Activated CD8-positive, alpha-beta memory T cell treated with anti-CD3 and anti-CD28 coated beads, Interleukin-2, amount 50 U/mL, for 24 hours (primary cell): ENCODE results near the gene PHLPP2.
A peak's percentile ranks its signal among the peaks of the same experiment; 100 is the strongest.

Source experiments
- DNase-seq: peaks from one replicate; pipeline ENCODE4 v3.0.0-alpha.2; 2020; ENCODE audit errors: extremely low read depth

Gene PHLPP2, protein sequence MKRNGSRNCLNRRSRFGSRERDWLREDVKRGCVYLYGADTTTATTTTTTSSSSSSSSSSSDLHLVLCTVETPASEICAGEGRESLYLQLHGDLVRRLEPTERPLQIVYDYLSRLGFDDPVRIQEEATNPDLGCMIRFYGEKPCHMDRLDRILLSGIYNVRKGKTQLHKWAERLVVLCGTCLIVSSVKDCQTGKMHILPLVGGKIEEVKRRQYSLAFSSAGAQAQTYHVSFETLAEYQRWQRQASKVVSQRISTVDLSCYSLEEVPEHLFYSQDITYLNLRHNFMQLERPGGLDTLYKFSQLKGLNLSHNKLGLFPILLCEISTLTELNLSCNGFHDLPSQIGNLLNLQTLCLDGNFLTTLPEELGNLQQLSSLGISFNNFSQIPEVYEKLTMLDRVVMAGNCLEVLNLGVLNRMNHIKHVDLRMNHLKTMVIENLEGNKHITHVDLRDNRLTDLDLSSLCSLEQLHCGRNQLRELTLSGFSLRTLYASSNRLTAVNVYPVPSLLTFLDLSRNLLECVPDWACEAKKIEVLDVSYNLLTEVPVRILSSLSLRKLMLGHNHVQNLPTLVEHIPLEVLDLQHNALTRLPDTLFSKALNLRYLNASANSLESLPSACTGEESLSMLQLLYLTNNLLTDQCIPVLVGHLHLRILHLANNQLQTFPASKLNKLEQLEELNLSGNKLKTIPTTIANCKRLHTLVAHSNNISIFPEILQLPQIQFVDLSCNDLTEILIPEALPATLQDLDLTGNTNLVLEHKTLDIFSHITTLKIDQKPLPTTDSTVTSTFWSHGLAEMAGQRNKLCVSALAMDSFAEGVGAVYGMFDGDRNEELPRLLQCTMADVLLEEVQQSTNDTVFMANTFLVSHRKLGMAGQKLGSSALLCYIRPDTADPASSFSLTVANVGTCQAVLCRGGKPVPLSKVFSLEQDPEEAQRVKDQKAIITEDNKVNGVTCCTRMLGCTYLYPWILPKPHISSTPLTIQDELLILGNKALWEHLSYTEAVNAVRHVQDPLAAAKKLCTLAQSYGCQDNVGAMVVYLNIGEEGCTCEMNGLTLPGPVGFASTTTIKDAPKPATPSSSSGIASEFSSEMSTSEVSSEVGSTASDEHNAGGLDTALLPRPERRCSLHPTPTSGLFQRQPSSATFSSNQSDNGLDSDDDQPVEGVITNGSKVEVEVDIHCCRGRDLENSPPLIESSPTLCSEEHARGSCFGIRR (N-terminal part only)

DNA sequence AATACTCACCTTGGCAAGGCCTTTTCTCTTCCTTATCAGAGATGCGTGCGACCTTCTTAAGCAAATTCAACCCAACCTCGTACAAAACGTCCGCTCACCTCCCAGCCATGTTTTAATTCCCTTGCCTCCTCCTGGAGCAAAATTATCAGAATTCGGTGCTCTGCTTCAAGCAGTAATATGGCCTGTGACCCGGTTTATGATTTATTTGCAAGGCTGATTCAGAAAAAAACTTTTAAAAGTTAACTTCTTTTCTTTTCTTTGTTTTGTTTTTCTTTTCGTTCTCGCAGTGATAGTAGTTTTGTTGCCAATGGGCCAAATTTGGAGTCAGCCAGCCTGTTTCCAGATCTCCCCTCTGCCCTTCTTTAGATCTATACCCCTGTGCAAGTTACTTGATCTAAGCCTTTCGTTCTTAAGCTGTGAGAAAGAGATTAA lies at the start of gene PHLPP2:
PHLPP2 (minus strand) TSS at position 382 of the 432 bp plus-strand sequence. CDS start 9,906 bp downstream, outside the sequence.
- no peak for DNase-seq

DNA sequence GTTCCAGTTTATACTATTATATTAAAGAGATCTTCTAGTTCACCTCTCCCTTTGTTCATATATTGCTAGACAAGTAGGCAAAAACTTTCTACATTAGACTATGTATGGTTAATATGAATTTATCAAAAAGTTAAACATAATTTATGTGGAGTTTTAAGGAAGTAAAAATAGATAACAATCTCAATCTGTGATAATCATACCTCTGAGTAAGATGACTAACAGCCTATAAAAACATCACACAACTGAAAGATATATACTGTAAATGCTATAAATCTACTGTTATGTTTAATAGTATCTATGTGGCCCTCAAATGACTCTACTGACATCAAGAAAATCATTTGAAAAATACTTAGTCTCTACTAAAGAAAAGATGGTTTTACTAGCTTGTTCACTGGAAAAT lies 47.1 kb upstream of the PHLPP2 start:
- DNase-seq: no peak

DNA sequence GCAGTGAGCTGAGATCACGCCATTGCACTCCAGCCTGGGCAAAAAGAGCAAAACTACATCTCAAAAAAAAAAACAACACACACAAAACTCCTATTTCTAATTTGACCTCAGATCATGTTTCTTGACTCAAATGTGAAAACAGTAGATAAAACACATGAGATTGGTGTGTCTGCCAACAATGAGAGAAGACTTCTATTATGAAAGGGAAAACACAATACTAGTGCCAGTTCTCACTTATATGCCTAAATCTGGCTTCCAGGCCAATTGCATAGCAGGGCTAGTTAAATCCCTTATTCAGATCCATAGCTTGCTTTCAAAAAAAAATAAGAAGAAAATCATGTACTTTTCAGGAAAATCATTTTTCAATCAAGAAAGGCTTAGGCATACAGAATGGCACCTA lies 44.7 kb upstream of the PHLPP2 start:
- DNase-seq: no peak

DNA sequence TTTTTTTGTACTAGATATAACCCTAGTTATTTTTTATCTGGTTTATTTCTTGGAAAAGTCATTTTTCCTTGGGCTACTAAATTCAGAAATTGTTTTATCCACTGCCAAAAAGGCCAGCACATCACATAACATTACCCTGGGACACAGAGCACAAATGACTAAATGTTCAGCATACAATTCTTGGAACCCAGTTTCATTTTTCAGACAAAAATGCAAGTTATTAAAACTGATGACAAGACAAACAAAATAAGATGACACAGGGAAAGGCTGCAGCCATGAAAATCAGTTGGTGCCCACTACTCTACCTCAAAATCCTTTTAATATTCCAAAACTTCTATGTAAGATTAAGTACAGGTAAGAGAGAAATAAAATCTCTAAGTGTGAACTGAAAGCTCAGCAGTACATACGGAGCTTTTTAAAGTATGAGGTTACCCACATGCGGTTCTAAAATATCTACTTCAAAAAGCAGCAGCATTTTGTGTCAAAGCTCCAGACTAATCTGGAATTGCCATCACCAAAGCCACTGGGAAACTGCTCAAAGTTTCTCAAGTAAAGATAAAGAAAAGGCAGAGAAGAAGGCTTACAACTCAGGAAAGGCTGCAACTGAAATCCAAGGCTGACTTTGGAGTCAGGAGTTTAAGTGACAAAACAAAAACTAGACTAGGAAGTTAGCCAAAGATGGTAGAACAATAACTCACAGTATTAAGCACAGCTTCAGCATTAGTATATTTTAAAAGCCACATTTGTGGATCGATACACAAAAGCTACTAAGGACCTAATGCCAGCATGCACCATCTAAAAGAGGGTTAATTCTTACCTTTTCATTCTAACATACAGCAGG lies 42.8 kb upstream of the PHLPP2 start:
- DNase-seq: no peak

DNA sequence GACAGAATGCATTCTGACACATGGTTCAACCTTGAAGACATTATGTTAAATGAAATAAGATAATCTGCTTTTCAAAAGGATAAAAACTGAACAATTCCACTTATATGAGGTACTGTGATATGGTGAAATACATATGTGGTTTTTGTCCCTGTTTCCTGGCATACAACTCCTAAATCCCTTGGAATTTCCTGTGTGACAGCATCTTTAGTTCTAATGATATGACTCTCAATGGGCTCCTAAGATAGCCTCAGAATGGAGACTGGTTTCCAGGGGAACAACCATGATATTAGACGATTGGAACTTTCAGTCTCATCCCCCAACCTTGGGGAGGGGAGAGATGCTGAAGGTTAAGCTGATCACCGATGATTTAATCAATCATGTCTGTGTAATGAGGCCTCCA lies 37.7 kb upstream of the PHLPP2 start:
- no peak for DNase-seq

DNA sequence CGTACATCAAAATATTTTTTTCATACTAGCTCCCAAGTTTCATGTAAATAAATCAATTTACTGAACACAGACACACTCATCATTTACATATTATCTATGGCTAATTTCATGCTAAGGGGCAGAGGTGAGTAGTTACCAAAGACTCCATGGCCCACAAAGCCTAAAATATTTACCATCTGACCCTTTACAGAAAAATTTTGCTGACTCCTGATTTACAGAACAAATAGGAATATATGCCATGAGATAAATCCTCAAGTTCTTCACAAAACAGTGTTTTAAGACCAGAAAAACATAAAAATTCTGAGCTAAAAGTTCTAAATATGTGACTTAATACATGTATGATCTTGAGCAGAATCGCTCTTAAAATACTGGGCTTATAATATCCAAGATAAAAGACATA lies 36.6 kb upstream of the PHLPP2 start:
- DNase-seq: no peak

DNA sequence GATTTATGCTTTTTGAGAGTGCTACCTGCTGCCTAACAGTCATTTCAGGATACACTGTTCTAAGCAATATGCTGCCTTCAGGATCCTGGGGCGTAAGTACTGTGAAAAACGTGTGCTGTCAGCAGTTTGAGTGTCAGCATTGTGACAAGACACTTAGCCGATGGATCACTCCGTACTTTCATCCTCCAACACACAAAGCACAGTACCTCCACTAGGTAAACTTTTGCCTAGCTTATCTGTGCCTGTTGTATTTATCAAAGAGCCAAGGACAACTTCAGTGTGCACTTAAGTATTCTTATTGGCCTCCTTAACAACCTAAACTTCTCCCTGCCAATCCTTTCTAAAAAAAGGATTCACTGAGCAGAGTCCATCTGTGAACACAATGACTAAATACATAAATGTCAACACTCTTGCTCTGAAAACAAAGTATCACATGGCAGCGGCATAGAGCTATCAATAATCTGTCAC lies 33.8 kb upstream of the PHLPP2 start:
- DNase-seq: no peak

DNA sequence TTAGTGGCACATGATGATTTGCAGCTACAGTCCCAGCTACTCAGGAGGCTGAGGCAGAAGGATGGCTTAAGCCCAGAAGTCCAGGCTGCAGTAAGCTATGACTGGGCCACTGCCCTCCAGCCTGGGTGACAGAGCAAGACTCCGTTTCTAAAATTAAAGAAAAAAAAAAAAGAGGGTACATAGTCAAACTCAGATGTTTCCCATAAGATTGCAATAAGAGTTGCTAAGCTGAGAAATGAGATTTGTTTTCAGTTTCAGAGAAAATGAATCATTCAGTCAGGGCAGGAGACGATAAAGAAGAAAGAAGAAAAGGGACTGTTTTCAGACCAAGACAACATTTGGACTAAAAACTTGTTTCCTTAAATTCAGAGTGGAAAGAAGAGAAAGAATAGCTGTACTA lies 30.2 kb upstream of the PHLPP2 start:
- no peak for DNase-seq

DNA sequence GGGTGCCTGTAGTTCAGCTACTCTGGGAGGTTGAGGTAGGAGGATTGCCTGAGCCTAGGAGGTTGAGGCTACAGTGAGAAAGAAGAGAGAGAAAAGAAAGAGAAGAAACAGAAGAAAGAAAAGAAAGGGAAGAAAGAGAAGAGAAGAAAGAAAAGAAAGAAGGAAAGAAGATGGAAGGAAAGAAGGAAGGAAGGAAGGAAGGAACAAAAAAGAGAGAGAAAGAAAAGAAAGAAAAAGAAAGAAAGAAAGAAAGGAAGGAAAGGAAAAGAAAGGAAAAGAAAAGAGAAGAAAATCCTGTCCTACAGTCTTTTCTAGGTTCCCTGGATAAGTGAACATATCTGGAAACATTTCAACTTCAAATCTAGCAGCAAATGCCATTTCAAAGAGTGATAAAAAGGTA lies 29.6 kb upstream of the PHLPP2 start:
- no peak for DNase-seq

DNA sequence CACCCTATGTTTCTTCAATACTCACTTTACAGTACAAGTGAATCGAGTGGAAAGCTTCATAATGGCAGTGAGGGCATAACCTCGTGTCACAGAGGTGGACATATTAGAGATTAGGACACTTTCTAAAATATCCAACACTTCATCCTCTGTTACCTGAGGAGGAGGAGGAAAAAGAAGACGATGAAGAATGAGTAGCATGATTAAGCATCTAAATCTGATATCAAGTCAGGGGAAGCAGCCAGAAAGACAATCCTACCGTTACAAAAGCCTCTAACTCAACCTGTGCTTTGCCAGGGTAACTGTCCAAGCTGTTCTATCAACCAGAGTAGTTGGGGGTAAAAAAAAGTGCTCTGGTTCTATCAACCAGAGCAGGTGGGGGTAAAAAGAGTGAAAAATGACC lies 23.7 kb upstream of the PHLPP2 start:
- DNase-seq: no peak

DNA sequence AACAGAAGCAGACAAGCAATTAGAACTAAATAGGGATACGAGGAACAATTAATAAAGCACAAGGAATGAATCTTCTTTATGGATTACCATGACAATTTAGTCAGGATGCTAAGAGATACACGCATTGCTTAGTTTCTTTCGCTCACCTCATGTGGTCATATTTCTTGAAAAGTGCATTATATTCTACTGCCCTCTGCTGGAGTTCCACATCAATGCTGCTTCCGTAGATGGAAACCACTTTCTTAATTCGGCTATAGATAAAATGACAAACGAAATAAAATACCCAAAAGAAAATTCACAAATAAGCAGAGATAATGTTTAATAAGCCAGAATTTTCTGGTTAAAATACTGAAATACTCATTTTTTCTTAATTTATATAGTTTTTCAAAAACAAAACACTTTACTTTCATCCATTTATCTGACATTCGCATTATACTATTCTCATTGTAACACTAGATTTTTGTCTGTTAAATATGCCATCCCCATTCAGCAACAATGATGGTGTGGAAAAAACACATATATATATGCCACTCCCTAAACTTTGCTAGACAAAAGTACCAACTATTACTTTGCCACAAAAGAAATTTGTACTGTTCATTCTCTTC lies 22.0 kb upstream of the PHLPP2 start:
- DNase-seq: no peak

DNA sequence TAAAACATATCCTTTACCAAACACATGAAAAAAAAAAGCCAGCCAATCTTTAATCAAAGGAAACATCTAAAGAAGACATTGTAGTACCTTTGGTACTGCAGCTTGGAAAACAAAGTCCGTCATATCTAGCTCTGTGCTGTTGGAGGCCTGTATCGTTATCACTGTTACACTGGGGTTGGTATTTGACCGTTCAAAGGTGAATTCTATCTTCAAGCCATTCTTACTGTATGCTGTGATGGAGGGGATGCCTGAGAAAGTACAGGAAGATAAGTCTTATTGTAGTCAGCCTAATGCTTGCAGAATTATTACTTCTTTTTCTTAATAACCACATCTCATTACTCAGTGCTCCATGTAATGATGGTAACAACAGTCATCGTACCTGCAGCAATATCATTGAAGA lies 14.4 kb upstream of the PHLPP2 start:
- no peak for DNase-seq

DNA sequence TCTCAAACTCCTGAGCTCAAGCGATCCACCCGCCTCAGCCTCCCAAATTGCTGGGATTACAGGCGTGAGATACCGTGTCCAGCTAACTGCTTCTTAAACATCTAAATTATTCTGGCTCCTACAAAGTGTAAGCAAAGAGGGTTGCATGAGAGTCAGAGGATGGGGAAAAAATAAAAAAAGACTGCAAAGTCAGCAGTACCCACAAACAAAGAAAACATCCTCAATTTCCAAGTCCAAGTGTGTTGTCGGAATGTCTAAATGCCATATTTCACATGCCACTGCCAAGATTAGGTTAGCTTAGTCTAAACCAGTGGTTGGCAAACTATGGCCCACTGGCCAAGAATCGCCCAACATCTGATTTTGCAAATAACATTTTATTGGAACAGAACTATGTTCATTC lies 13.0 kb upstream of the PHLPP2 start:
- no peak for DNase-seq

DNA sequence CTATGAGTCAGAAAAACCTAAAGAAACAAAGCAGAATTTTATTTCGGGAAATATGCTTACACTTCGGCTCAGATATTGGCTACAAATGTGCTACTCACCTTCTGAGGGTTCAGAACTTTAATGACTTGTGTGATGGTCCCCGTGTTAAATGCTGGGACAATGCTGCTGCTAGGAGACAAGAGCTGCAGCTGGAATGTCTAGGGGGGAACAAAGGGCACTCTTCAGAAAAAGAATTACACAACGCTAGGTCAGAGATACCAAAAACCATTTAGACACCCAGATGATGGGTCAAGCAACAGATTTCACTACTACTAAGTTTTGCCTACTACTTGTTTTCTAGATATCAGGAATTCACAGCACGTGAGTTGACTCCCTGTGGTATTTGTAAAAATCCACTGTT lies 10.0 kb upstream of the PHLPP2 start:
- no peak for DNase-seq

DNA sequence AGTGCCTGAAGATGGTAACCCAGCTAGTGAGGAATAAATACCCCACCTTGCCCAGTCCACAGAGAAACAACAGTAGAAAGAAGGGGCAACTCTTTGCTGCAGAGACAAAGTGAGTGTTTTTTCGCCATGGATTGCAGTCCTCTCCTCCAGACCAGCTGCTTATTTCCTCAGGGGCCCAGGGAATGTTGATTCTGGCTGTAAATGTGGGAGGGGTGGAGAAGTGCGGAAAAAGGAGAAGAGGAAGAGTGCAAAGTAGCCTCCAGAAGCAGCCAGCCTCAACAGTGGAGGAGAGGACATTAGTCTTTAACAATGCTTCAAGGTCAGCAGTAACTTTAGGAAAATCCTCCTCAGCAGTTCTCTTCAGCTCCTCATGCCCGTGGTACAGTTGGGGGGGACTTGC lies 8.1 kb upstream of the PHLPP2 start:
- no peak for DNase-seq

DNA sequence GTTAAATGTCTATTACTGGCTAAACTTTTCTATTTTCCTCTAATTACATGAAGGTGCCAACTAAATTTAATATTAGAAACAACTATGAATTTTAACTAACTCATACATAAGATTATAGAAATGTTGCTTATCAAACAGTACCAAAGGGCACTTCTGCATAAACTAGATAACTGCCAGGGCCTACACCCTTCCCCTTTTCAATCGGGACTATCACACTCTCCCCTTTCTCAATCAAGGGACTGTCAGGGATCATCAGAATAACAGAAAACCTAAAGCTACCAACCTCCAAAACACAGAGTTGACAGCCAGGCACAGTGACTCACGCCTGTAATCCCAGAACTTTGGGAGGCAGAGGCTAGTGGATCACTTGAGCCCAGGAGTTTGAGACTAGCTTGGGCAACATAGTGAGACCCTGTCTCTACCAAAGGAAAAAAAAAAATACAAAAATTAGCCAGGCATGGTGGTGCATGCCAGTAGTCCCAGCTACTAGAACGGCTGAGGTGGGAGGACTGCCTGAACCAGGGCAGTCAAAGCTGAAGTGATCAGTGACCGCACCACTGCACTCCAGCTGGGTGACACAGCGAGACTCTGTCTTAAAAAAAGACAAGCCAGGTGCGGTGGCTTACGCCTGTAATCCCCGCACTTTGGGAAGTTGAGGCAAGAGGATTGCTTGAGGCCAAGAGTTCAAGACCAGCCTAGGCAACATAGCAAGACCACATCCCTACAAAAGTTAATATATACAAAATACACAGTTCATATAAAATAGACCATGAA lies 3.2 kb upstream of the PHLPP2 start:
- DNase-seq: no peak

DNA sequence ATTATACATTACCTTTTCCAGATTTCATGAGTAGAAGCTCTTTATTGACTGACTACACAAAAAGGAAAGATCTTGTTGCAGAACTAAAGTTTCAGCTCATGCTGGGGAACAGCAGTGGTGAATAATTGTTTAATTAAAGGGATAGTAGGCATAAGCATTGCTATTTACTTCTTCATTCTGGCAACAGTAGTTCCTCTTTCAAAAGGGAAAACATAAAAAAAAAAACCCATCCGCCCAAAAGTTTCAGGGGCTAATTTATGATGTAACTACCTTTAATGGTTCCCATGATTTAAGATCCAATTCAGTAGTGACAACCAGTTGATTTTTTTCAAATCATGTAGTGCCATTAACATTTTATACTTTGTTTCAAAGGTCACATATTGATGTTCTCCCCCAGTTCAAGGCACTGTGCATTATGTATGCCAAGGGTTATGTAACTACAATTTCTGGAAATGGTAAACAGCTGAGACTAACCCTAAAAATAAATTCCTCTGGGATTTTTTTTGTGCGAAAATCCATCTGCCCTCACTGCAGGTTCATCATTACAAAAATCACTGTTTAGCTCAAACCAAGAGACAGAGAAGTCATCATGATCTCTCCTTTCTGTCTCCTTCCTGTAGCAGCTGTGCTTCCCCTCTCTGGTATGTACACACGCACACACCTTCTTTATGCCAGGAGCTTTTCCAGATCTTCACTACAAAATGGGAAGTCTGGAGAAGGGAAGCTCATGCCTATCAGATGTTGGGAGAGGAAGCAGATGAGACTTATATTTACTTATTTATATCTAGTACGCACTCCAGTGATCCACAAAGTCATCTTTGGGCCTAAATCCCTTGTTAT lies 2.2 kb upstream of the PHLPP2 start:
- no peak for DNase-seq

DNA sequence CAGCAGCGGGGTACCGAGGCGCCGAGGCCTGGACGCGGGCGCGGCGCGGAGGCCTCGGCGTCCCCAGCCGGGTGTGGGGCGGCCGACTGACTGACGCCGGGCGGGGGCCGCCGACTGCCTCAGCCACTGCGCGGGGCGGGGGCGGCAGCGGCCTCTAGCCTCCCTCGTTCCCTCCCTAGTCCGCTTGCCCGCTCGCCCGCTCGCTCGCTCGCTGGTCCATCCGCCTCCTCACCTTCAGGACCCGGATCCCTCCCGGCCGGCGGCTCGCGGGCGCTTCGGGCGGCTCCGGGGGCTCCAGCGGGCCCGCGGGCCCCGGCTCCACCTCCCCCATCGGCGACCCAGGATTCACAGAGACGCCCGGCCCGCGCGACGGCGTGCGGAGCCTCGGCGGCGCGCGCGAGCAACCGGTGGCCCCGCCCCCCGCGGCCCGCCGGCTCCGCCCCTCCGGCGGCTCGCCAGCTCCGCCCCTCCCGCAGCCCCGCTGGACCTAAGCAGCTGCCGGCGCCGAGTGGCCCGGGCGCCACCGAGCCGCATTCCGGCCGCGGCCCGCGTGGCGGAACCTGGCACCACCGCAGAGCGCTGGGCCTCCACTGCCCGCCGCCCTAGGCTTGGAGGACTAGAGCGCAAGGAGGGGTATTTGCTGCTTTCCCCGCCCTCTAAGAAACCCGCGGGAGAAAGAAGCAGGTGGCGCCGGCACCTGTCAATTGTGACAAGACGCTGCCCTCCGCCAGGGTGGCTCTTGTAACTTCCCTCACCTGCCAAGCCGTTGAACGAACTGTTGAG lies 773 bp downstream of the PHLPP2 start:
- peak; percentile 31 for DNase-seq
